ENCODE measurements around the gene NOS1AP.

GRCh38 chr1:162070094-162070748 is 730 bp downstream of the NOS1AP start:
- TF ChIP-seq CTCF (IDR thresholded peaks at IDR 0.05) (no peak), POLR2A (IDR thresholded peaks at IDR 0.05) (no peak), POLR2AphosphoS5 (IDR thresholded peaks at IDR 0.05) (no peak), EP300 (IDR thresholded peaks at IDR 0.05) (no peak)

All from stomach (tissue), 4 donors.